ENCODE measurements around the gene CIB1. TPM values are rescaled to one million over a fixed set of nuclear protein-coding genes. Genes with fewer than 3 reads are reported as not detected.
A peak's percentile ranks its signal among the peaks of the same experiment; 100 is the strongest.

Gene CIB1
- total RNA-seq, 1 donor from 2014 or later = 19.8 TPM

GRCh38 chr15:90249203-90249863, 15.6 kb upstream of the CIB1 start, which contains the start of gene TTLL13:
Gene TTLL13 (plus strand): TSS chr15:90249556. CDS start chr15:90250631, 1,075 bp downstream.
- peak; percentile 98 for DNase-seq (ENCODE audit: low spot score)
- TF ChIP-seq, protein P1, sequence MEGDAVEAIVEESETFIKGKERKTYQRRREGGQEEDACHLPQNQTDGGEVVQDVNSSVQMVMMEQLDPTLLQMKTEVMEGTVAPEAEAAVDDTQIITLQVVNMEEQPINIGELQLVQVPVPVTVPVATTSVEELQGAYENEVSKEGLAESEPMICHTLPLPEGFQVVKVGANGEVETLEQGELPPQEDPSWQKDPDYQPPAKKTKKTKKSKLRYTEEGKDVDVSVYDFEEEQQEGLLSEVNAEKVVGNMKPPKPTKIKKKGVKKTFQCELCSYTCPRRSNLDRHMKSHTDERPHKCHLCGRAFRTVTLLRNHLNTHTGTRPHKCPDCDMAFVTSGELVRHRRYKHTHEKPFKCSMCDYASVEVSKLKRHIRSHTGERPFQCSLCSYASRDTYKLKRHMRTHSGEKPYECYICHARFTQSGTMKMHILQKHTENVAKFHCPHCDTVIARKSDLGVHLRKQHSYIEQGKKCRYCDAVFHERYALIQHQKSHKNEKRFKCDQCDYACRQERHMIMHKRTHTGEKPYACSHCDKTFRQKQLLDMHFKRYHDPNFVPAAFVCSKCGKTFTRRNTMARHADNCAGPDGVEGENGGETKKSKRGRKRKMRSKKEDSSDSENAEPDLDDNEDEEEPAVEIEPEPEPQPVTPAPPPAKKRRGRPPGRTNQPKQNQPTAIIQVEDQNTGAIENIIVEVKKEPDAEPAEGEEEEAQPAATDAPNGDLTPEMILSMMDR (IDR thresholded peaks at IDR 0.05; ENCODE audit: unreplicated experiment) = no peak
- H3K9me3 Mint-ChIP-seq (ENCODE audit: unreplicated experiment) = no peaks in the 10 kb centered on the region
- peaks cover 2% of the 10 kb centered on the region for H3K4me1 Mint-ChIP-seq (ENCODE audit: unreplicated experiment)
- peaks cover under 1% of the 10 kb centered on the region for H3K36me3 Mint-ChIP-seq (ENCODE audit: low read depth, unreplicated experiment)
- H3K27me3 Mint-ChIP-seq (ENCODE audit: unreplicated experiment) = peaks cover 3% of the 10 kb centered on the region
- no peak within 1 kb of the TSS for H3K27ac Mint-ChIP-seq (ENCODE audit: unreplicated experiment)
- peak within 1 kb of the TSS; percentile 60 for H3K4me3 Mint-ChIP-seq (ENCODE audit: unreplicated experiment)

DNA sequence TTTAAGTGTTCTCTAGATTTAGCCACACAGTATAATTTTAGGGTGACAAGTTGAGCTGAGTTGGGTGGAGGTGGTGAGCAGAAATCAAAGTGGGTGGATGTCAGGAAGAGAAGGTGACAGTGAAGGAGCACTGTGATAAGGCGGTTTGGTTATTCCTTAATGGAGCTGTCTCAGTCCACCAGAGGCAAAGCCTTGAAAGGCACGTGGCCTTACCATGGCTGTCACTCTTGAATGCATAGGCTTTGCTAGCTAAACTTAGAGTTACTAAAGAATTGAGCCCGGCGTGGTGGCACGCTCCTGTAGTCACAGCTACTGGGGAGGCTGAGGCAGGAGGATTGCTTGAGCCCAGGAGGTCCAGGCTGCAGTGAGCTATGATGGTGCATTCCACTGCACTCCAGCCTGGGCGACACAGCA, 15.1 kb upstream of the CIB1 start:
- H3K4me1 Mint-ChIP-seq (ENCODE audit: unreplicated experiment) = peaks cover 2% of the 10 kb centered on the region
- peaks cover 3% of the 10 kb centered on the region for H3K27me3 Mint-ChIP-seq (ENCODE audit: unreplicated experiment)
- TF ChIP-seq, protein P1 (IDR thresholded peaks at IDR 0.05; ENCODE audit: unreplicated experiment) = no peak
- peak overlapping the region; percentile 31 for H3K4me3 Mint-ChIP-seq (ENCODE audit: unreplicated experiment)
- no peak for DNase-seq (ENCODE audit: low spot score)
- no peak overlapping the region for H3K27ac Mint-ChIP-seq (ENCODE audit: unreplicated experiment)
- no peaks in the 10 kb centered on the region for H3K9me3 Mint-ChIP-seq (ENCODE audit: unreplicated experiment)
- H3K36me3 Mint-ChIP-seq (ENCODE audit: low read depth, unreplicated experiment) = peaks cover 5% of the 10 kb centered on the region

GRCh38 chr15:90243943-90244639, 10.3 kb upstream of the CIB1 start:
- Mint-ChIP-seq H3K4me3 (ENCODE audit: unreplicated experiment) (no peak overlapping the region), H3K4me1 (ENCODE audit: unreplicated experiment) (peaks cover 2% of the 10 kb centered on the region), H3K27ac (ENCODE audit: unreplicated experiment) (no peak overlapping the region), H3K9me3 (ENCODE audit: unreplicated experiment) (no peaks in the 10 kb centered on the region), H3K36me3 (ENCODE audit: low read depth, unreplicated experiment) (peaks cover 9% of the 10 kb centered on the region), H3K27me3 (ENCODE audit: unreplicated experiment) (peaks cover 3% of the 10 kb centered on the region)
- TF ChIP-seq, protein P1 (IDR thresholded peaks at IDR 0.05; ENCODE audit: unreplicated experiment) = no peak
- no peak for DNase-seq (ENCODE audit: low spot score)

GRCh38 chr15:90241343-90242192, 7.8 kb upstream of the CIB1 start:
- no peak overlapping the region for H3K27ac Mint-ChIP-seq (ENCODE audit: unreplicated experiment)
- no peak for DNase-seq (ENCODE audit: low spot score)
- TF ChIP-seq, protein P1 (IDR thresholded peaks at IDR 0.05; ENCODE audit: unreplicated experiment) = no peak
- H3K27me3 Mint-ChIP-seq (ENCODE audit: unreplicated experiment) = no peaks in the 10 kb centered on the region
- no peaks in the 10 kb centered on the region for H3K9me3 Mint-ChIP-seq (ENCODE audit: unreplicated experiment)
- peaks cover 9% of the 10 kb centered on the region for H3K36me3 Mint-ChIP-seq (ENCODE audit: low read depth, unreplicated experiment)
- no peak overlapping the region for H3K4me3 Mint-ChIP-seq (ENCODE audit: unreplicated experiment)
- peaks cover 2% of the 10 kb centered on the region for H3K4me1 Mint-ChIP-seq (ENCODE audit: unreplicated experiment)

Data from endothelial cell (in vitro differentiated cells).